ENCODE results near the gene DDX42. TPM values are rescaled to one million over a fixed set of nuclear protein-coding genes. Genes with fewer than 3 reads are reported as not detected.
A peak's percentile ranks its signal among the peaks of the same experiment; 100 is the strongest.

DDX42 gene
- total and polyA plus RNA-seq, 2 of the 13 experiments (the other 11 are each of a cell fraction or from before 2014, with no cell fraction given), result 87.2 to 92.9 TPM

GRCh38 chr17:63827002-63827800 is 53.2 kb downstream of the DDX42 start, which contains the start of the genes FTSJ3 and PSMC5 (continued):
- TF ChIP-seq, protein P1, sequence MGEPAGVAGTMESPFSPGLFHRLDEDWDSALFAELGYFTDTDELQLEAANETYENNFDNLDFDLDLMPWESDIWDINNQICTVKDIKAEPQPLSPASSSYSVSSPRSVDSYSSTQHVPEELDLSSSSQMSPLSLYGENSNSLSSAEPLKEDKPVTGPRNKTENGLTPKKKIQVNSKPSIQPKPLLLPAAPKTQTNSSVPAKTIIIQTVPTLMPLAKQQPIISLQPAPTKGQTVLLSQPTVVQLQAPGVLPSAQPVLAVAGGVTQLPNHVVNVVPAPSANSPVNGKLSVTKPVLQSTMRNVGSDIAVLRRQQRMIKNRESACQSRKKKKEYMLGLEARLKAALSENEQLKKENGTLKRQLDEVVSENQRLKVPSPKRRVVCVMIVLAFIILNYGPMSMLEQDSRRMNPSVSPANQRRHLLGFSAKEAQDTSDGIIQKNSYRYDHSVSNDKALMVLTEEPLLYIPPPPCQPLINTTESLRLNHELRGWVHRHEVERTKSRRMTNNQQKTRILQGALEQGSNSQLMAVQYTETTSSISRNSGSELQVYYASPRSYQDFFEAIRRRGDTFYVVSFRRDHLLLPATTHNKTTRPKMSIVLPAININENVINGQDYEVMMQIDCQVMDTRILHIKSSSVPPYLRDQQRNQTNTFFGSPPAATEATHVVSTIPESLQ (CRISPR knock-in tag; conservative IDR thresholded peaks at IDR 0.05), result no peak; the same call in 1 of the 2 replicates
- TF ChIP-seq ZNF260 (CRISPR knock-in tag; IDR thresholded peaks at IDR 0.05; ENCODE audit: borderline replicate concordance, low read depth), result no peak
- no peak for TF ChIP-seq GTF2F1 (IDR thresholded peaks at IDR 0.05; ENCODE audit: low read length)
- TF ChIP-seq ZNF709 (CRISPR knock-in tag; IDR thresholded peaks at IDR 0.05), result peak; percentile 93
- TF ChIP-seq PAX8 (CRISPR knock-in tag; IDR thresholded peaks at IDR 0.05; ENCODE audit: borderline replicate concordance), result peak; percentile 85; the same call in 1 of the 2 replicates
- peak; percentile 89 for TF ChIP-seq ZBTB42 (CRISPR knock-in tag; IDR thresholded peaks at IDR 0.05)
- TF ChIP-seq, protein P2, sequence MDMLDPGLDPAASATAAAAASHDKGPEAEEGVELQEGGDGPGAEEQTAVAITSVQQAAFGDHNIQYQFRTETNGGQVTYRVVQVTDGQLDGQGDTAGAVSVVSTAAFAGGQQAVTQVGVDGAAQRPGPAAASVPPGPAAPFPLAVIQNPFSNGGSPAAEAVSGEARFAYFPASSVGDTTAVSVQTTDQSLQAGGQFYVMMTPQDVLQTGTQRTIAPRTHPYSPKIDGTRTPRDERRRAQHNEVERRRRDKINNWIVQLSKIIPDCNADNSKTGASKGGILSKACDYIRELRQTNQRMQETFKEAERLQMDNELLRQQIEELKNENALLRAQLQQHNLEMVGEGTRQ (IDR thresholded peaks at IDR 0.05; ENCODE audit: low read depth, low read length), result no peak
- TF ChIP-seq, protein P2 (CRISPR knock-in tag; IDR thresholded peaks at IDR 0.05; ENCODE audit: borderline replicate concordance), result no peak; the same call in 1 of the 2 replicates
- TF ChIP-seq, protein P3, sequence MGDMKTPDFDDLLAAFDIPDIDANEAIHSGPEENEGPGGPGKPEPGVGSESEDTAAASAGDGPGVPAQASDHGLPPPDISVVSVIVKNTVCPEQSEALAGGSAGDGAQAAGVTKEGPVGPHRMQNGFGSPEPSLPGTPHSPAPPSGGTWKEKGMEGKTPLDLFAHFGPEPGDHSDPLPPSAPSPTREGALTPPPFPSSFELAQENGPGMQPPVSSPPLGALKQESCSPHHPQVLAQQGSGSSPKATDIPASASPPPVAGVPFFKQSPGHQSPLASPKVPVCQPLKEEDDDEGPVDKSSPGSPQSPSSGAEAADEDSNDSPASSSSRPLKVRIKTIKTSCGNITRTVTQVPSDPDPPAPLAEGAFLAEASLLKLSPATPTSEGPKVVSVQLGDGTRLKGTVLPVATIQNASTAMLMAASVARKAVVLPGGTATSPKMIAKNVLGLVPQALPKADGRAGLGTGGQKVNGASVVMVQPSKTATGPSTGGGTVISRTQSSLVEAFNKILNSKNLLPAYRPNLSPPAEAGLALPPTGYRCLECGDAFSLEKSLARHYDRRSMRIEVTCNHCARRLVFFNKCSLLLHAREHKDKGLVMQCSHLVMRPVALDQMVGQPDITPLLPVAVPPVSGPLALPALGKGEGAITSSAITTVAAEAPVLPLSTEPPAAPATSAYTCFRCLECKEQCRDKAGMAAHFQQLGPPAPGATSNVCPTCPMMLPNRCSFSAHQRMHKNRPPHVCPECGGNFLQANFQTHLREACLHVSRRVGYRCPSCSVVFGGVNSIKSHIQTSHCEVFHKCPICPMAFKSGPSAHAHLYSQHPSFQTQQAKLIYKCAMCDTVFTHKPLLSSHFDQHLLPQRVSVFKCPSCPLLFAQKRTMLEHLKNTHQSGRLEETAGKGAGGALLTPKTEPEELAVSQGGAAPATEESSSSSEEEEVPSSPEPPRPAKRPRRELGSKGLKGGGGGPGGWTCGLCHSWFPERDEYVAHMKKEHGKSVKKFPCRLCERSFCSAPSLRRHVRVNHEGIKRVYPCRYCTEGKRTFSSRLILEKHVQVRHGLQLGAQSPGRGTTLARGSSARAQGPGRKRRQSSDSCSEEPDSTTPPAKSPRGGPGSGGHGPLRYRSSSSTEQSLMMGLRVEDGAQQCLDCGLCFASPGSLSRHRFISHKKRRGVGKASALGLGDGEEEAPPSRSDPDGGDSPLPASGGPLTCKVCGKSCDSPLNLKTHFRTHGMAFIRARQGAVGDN (CRISPR knock-in tag; IDR thresholded peaks at IDR 0.05), result peak; percentile 93
- peak; percentile 66 for TF ChIP-seq CBX5 (CRISPR knock-in tag; IDR thresholded peaks at IDR 0.05; ENCODE audit: borderline replicate concordance)
- peak; percentile 59; the same call in 1 of the 2 replicates for TF ChIP-seq ZNF773 (CRISPR knock-in tag; IDR thresholded peaks at IDR 0.05; ENCODE audit: borderline replicate concordance)
- TF ChIP-seq, protein P4, sequence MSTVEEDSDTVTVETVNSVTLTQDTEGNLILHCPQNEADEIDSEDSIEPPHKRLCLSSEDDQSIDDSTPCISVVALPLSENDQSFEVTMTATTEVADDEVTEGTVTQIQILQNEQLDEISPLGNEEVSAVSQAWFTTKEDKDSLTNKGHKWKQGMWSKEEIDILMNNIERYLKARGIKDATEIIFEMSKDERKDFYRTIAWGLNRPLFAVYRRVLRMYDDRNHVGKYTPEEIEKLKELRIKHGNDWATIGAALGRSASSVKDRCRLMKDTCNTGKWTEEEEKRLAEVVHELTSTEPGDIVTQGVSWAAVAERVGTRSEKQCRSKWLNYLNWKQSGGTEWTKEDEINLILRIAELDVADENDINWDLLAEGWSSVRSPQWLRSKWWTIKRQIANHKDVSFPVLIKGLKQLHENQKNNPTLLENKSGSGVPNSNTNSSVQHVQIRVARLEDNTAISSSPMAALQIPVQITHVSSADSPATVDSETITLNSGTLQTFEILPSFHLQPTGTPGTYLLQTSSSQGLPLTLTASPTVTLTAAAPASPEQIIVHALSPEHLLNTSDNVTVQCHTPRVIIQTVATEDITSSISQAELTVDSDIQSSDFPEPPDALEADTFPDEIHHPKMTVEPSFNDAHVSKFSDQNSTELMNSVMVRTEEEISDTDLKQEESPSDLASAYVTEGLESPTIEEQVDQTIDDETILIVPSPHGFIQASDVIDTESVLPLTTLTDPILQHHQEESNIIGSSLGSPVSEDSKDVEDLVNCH (CRISPR knock-in tag; IDR thresholded peaks at IDR 0.05), result 0 out of 2 replicates have a peak, but pooled peaks have one; percentile 89
- peak; percentile 99 for TF ChIP-seq ZNF782 (CRISPR knock-in tag; IDR thresholded peaks at IDR 0.05; ENCODE audit: borderline replicate concordance)
- TF ChIP-seq SOX6 (IDR thresholded peaks at IDR 0.05), result no peak
- peak; percentile 75 for TF ChIP-seq SOX6 (CRISPR knock-in tag; IDR thresholded peaks at IDR 0.05)
- TF ChIP-seq DMAP1 (CRISPR knock-in tag; IDR thresholded peaks at IDR 0.05), result peak; percentile 92
- TF ChIP-seq CBFB (CRISPR knock-in tag; IDR thresholded peaks at IDR 0.05), result peak; percentile 66
- peak; percentile 55; the same call in 1 of the 2 replicates for TF ChIP-seq SIX4 (CRISPR knock-in tag; IDR thresholded peaks at IDR 0.05)
- TF ChIP-seq IKZF1 (IDR thresholded peaks at IDR 0.05), result no peak
- TF ChIP-seq ZNF224 (CRISPR knock-in tag; IDR thresholded peaks at IDR 0.05), result no peak; the same call in 1 of the 2 replicates
